HEK293 (cell line): ENCODE measurements around the gene CIITA.

ENCODE experiments used
- KLF10 ChIP-seq: fragments of 450-650 bp; IDR thresholded peaks from 2 replicates; pipeline ENCODE4 v1.5.1; 2018; ENCODE audit warnings: missing biosample characterization, mild to moderate bottlenecking, missing genetic modification characterization
- SCRT2 ChIP-seq: fragments of 450-650 bp; formaldehyde crosslinking; IDR thresholded peaks from 2 replicates; pipeline ENCODE4 v1.5.1; 2016; ENCODE audit warnings: missing biosample characterization, missing genetic modification characterization
- ZEB2 ChIP-seq: fragments of 450-650 bp; formaldehyde crosslinking; IDR thresholded peaks from 2 replicates; pipeline ENCODE4 v1.5.1; 2016; ENCODE audit warnings: missing biosample characterization, missing genetic modification characterization
- ZNF114 ChIP-seq: fragments of 450-650 bp; formaldehyde crosslinking; IDR thresholded peaks from 2 replicates; pipeline ENCODE4 v1.5.0; 2017; ENCODE audit warnings: missing biosample characterization, missing genetic modification characterization
- ZNF138 ChIP-seq: fragments of 450-650 bp; formaldehyde crosslinking; IDR thresholded peaks from 2 replicates; pipeline ENCODE4 v1.5.1; 2016; ENCODE audit warnings: missing biosample characterization, missing genetic modification characterization, borderline replicate concordance
- ZNF24 ChIP-seq: fragments of 450-650 bp; formaldehyde crosslinking; IDR thresholded peaks from 2 replicates; pipeline ENCODE4 v1.5.1; 2016; ENCODE audit warnings: missing biosample characterization, missing genetic modification characterization
- ZNF324 ChIP-seq: fragments of 450-650 bp; formaldehyde crosslinking; IDR thresholded peaks from 2 replicates; pipeline ENCODE4 v1.5.1; 2016; ENCODE audit warnings: missing biosample characterization, missing genetic modification characterization
- ZNF426 ChIP-seq: fragments of 450-650 bp; formaldehyde crosslinking; IDR thresholded peaks from 2 replicates; pipeline ENCODE4 v1.5.1; 2017; ENCODE audit warnings: missing biosample characterization, missing genetic modification characterization, mild to moderate bottlenecking, inconsistent platforms, moderate library complexity
- ZNF664 ChIP-seq: fragments of 450-650 bp; formaldehyde crosslinking; IDR thresholded peaks from 2 replicates; pipeline ENCODE4 v1.5.1; 2016; ENCODE audit warnings: missing biosample characterization, missing genetic modification characterization
- TF ChIP-seq, protein P1 (sequence below): fragments of 450-650 bp; formaldehyde crosslinking; IDR thresholded peaks from 2 replicates; pipeline ENCODE4 v1.5.1; 2016; ENCODE audit warnings: missing biosample characterization, missing genetic modification characterization
- TF ChIP-seq, protein P2 (sequence below): fragments of 450-650 bp; IDR thresholded peaks from 2 replicates; pipeline ENCODE4 v1.5.1; 2018; ENCODE audit warnings: missing biosample characterization, missing genetic modification characterization
- TF ChIP-seq, protein P3 (sequence below): fragments of 450-650 bp; formaldehyde crosslinking; IDR thresholded peaks from 2 replicates; pipeline ENCODE4 v1.5.1; 2016; ENCODE audit warnings: missing biosample characterization, missing genetic modification characterization

DNA sequence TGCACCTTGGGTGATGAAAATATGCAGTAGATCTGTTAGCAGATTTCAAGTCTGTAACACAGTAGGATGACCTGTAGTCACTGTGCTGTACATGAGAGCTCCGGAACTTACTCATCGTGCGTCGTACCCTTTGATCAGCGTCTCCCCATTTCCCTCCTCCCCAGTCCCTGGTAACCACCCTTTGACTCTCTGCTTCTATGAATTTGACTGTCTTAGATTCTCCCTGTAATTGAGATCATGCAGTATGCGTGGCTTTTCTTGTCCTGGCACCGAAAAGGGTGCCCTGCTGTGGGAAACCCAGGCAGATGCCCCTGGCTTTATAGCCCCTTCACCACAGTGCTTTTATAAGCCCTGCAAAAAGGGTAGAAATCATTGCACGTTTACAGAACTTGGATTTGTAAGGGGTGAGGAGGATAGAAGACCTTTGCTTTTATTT is 87.9 kb downstream of the CIITA start:
- TF ChIP-seq, protein P1, sequence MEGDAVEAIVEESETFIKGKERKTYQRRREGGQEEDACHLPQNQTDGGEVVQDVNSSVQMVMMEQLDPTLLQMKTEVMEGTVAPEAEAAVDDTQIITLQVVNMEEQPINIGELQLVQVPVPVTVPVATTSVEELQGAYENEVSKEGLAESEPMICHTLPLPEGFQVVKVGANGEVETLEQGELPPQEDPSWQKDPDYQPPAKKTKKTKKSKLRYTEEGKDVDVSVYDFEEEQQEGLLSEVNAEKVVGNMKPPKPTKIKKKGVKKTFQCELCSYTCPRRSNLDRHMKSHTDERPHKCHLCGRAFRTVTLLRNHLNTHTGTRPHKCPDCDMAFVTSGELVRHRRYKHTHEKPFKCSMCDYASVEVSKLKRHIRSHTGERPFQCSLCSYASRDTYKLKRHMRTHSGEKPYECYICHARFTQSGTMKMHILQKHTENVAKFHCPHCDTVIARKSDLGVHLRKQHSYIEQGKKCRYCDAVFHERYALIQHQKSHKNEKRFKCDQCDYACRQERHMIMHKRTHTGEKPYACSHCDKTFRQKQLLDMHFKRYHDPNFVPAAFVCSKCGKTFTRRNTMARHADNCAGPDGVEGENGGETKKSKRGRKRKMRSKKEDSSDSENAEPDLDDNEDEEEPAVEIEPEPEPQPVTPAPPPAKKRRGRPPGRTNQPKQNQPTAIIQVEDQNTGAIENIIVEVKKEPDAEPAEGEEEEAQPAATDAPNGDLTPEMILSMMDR (tag by site-specific recombination): no peak
- TF ChIP-seq SCRT2 (tag by site-specific recombination) (no peak), ZNF324 (no peak), ZEB2 (no peak), ZNF138 (tag by site-specific recombination) (no peak), ZNF426 (tag by site-specific recombination) (no peak), ZNF114 (no peak), ZNF24 (tag by site-specific recombination) (no peak), KLF10 (no peak), ZNF664 (no peak)
- TF ChIP-seq, protein P2, sequence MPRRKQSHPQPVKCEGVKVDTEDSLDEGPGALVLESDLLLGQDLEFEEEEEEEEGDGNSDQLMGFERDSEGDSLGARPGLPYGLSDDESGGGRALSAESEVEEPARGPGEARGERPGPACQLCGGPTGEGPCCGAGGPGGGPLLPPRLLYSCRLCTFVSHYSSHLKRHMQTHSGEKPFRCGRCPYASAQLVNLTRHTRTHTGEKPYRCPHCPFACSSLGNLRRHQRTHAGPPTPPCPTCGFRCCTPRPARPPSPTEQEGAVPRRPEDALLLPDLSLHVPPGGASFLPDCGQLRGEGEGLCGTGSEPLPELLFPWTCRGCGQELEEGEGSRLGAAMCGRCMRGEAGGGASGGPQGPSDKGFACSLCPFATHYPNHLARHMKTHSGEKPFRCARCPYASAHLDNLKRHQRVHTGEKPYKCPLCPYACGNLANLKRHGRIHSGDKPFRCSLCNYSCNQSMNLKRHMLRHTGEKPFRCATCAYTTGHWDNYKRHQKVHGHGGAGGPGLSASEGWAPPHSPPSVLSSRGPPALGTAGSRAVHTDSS: no peak
- TF ChIP-seq, protein P3, sequence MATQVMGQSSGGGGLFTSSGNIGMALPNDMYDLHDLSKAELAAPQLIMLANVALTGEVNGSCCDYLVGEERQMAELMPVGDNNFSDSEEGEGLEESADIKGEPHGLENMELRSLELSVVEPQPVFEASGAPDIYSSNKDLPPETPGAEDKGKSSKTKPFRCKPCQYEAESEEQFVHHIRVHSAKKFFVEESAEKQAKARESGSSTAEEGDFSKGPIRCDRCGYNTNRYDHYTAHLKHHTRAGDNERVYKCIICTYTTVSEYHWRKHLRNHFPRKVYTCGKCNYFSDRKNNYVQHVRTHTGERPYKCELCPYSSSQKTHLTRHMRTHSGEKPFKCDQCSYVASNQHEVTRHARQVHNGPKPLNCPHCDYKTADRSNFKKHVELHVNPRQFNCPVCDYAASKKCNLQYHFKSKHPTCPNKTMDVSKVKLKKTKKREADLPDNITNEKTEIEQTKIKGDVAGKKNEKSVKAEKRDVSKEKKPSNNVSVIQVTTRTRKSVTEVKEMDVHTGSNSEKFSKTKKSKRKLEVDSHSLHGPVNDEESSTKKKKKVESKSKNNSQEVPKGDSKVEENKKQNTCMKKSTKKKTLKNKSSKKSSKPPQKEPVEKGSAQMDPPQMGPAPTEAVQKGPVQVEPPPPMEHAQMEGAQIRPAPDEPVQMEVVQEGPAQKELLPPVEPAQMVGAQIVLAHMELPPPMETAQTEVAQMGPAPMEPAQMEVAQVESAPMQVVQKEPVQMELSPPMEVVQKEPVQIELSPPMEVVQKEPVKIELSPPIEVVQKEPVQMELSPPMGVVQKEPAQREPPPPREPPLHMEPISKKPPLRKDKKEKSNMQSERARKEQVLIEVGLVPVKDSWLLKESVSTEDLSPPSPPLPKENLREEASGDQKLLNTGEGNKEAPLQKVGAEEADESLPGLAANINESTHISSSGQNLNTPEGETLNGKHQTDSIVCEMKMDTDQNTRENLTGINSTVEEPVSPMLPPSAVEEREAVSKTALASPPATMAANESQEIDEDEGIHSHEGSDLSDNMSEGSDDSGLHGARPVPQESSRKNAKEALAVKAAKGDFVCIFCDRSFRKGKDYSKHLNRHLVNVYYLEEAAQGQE (tag by site-specific recombination): no peak
